GM23338 (cell line): Measurements from ENCODE around the gene UCN2.

Experiments
- CREB1 ChIP-seq: fragments of 250-450 bp; sonication (Bioruptor Pico); IDR thresholded peaks from 2 replicates; pipeline ENCODE4 v1.5.0; 2020; ENCODE audit warnings: low read depth, mild to moderate bottlenecking, moderate library complexity
- CTCF ChIP-seq, 2 experiments: fragments of 200-600 bp in 1 of 2; sonication (generic) in 1 of 2; conservative IDR thresholded peaks; 2 replicates each; pipeline versions ENCODE4 v1.5.1 to v1.6.1; 2016 to 2017; ENCODE audit warnings: antibody characterized with exemption in 2 of 2, low read depth in 2 of 2, mild to moderate bottlenecking in 2 of 2, moderate library complexity in 1 of 2
- EZH2 ChIP-seq: fragments of 200-600 bp; sonication (generic); IDR thresholded peaks from one replicate; pipeline ENCODE4 v1.8.0; 2017; ENCODE audit warnings: antibody characterized with exemption, mild to moderate bottlenecking, low read depth; ENCODE audit not compliant: unreplicated experiment
- EZH2phosphoT487 ChIP-seq: fragments of 200-600 bp; sonication (generic); IDR thresholded peaks from one replicate; pipeline ENCODE4 v1.8.1; 2018; ENCODE audit warnings: antibody characterized with exemption; ENCODE audit not compliant: unreplicated experiment
- JUNB ChIP-seq: IDR thresholded peaks from one replicate; pipeline ENCODE4 v1.6.1; 2016; ENCODE audit warnings: antibody characterized with exemption; ENCODE audit not compliant: unreplicated experiment
- POLR2AphosphoS5 ChIP-seq: IDR thresholded peaks from 2 replicates; pipeline ENCODE4 v1.6.1; 2016; ENCODE audit warnings: antibody characterized with exemption, low read depth
- STAT1 ChIP-seq: IDR thresholded peaks from one replicate; pipeline ENCODE4 v1.6.1; 2016; ENCODE audit warnings: antibody characterized with exemption; ENCODE audit not compliant: unreplicated experiment
- TF ChIP-seq, protein P1 (sequence below): fragments of 250-450 bp; sonication (Bioruptor Pico); IDR thresholded peaks from 2 replicates; pipeline ENCODE4 v1.5.0; 2020; ENCODE audit warnings: mild to moderate bottlenecking, moderate library complexity
- TF ChIP-seq, protein P2 (sequence below): IDR thresholded peaks from one replicate; pipeline ENCODE4 v1.6.1; 2018; ENCODE audit warnings: antibody characterized with exemption; ENCODE audit not compliant: unreplicated experiment

DNA sequence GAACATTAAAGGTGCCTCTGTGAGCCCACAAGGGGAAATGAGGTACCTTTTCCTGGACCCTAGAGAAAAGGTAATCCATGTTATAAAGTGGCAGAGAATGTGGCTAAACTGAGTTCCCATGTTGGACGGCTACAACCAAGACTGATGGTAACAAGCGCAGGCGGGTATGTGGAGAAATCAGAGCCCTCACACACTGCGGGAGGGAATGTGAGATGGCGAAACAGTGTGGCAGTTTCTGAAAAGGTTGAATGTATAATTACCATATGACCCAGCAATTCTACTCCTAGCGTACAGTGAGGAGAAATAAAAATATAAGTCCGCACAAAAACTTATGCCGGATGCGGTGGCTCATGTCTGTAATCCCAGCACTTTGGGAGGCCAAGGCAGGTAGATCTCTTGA lies 35.5 kb downstream of the UCN2 start:
- TF ChIP-seq EZH2 (no peak), CTCF (conservative IDR thresholded peaks at IDR 0.05; ENCODE audit: low read depth in 2 of 2) (no peak), POLR2AphosphoS5 (no peak), EZH2phosphoT487 (no peak), CREB1 (no peak), JUNB (no peak), STAT1 (no peak)
- TF ChIP-seq, protein P1, sequence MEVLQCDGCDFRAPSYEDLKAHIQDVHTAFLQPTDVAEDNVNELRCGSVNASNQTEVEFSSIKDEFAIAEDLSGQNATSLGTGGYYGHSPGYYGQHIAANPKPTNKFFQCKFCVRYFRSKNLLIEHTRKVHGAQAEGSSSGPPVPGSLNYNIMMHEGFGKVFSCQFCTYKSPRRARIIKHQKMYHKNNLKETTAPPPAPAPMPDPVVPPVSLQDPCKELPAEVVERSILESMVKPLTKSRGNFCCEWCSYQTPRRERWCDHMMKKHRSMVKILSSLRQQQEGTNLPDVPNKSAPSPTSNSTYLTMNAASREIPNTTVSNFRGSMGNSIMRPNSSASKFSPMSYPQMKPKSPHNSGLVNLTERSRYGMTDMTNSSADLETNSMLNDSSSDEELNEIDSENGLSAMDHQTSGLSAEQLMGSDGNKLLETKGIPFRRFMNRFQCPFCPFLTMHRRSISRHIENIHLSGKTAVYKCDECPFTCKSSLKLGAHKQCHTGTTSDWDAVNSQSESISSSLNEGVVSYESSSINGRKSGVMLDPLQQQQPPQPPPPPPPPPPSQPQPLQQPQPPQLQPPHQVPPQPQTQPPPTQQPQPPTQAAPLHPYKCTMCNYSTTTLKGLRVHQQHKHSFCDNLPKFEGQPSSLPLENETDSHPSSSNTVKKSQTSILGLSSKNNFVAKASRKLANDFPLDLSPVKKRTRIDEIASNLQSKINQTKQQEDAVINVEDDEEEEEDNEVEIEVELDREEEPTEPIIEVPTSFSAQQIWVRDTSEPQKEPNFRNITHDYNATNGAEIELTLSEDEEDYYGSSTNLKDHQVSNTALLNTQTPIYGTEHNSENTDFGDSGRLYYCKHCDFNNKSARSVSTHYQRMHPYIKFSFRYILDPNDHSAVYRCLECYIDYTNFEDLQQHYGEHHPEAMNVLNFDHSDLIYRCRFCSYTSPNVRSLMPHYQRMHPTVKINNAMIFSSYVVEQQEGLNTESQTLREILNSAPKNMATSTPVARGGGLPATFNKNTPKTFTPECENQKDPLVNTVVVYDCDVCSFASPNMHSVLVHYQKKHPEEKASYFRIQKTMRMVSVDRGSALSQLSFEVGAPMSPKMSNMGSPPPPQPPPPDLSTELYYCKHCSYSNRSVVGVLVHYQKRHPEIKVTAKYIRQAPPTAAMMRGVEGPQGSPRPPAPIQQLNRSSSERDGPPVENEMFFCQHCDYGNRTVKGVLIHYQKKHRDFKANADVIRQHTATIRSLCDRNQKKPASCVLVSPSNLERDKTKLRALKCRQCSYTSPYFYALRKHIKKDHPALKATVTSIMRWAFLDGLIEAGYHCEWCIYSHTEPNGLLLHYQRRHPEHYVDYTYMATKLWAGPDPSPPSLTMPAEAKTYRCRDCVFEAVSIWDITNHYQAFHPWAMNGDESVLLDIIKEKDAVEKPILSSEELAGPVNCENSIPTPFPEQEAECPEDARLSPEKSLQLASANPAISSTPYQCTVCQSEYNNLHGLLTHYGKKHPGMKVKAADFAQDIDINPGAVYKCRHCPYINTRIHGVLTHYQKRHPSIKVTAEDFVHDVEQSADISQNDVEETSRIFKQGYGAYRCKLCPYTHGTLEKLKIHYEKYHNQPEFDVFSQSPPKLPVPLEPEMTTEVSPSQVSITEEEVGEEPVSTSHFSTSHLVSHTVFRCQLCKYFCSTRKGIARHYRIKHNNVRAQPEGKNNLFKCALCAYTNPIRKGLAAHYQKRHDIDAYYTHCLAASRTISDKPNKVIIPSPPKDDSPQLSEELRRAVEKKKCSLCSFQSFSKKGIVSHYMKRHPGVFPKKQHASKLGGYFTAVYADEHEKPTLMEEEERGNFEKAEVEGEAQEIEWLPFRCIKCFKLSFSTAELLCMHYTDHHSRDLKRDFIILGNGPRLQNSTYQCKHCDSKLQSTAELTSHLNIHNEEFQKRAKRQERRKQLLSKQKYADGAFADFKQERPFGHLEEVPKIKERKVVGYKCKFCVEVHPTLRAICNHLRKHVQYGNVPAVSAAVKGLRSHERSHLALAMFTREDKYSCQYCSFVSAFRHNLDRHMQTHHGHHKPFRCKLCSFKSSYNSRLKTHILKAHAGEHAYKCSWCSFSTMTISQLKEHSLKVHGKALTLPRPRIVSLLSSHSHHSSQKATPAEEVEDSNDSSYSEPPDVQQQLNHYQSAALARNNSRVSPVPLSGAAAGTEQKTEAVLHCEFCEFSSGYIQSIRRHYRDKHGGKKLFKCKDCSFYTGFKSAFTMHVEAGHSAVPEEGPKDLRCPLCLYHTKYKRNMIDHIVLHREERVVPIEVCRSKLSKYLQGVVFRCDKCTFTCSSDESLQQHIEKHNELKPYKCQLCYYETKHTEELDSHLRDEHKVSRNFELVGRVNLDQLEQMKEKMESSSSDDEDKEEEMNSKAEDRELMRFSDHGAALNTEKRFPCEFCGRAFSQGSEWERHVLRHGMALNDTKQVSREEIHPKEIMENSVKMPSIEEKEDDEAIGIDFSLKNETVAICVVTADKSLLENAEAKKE (CRISPR knock-in tag): no peak
- TF ChIP-seq, protein P2, sequence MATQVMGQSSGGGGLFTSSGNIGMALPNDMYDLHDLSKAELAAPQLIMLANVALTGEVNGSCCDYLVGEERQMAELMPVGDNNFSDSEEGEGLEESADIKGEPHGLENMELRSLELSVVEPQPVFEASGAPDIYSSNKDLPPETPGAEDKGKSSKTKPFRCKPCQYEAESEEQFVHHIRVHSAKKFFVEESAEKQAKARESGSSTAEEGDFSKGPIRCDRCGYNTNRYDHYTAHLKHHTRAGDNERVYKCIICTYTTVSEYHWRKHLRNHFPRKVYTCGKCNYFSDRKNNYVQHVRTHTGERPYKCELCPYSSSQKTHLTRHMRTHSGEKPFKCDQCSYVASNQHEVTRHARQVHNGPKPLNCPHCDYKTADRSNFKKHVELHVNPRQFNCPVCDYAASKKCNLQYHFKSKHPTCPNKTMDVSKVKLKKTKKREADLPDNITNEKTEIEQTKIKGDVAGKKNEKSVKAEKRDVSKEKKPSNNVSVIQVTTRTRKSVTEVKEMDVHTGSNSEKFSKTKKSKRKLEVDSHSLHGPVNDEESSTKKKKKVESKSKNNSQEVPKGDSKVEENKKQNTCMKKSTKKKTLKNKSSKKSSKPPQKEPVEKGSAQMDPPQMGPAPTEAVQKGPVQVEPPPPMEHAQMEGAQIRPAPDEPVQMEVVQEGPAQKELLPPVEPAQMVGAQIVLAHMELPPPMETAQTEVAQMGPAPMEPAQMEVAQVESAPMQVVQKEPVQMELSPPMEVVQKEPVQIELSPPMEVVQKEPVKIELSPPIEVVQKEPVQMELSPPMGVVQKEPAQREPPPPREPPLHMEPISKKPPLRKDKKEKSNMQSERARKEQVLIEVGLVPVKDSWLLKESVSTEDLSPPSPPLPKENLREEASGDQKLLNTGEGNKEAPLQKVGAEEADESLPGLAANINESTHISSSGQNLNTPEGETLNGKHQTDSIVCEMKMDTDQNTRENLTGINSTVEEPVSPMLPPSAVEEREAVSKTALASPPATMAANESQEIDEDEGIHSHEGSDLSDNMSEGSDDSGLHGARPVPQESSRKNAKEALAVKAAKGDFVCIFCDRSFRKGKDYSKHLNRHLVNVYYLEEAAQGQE: no peak
